ENCODE measurements around the gene GNA12. TPM values are rescaled to one million over a fixed set of nuclear protein-coding genes. Genes with fewer than 3 reads are reported as not detected.
A peak's percentile ranks its signal among the peaks of the same experiment; 100 is the strongest.

Gene GNA12
- total and polyA plus RNA-seq, 10 of the 15 experiments (the other 5 are each of a cell fraction or from before 2014, with no cell fraction given), result 1.9 to 51.8 (median 12.6) TPM

DNA sequence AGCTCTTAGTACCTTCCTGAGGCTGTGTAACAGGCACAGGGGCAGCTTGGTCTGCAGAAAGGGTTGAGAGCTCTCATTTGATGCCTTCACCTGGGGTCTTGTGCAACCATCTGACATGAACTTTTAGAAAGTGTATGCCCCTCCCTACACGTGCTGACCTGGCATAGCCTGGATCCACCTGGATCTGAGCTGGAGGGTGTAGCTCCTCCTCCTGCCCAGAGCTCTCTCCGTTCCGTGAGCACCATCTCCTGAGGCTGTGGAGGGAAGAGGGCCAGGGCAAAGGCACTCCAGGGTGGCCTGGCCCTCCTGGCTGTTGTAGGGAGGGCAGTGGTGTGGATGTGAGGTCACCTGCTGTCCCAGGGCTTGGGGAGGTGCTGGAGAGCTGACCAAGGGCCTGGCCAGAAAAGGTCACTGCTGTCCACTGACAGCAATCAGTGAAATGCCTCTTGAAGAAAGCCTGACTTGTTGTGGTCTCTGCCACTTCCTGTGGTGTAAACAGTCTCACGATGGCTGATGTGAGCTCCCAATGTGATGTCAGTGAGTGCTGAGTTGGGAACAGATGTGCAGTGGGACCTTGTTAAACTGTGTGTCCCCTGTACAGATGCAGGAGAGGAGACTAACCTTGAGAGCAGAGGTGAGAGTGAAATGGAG is 133.1 kb downstream of the GNA12 start (continued):
- TF ChIP-seq CREB1 (IDR thresholded peaks at IDR 0.05; ENCODE audit: low read depth), result 0 out of 2 replicates have a peak, but pooled peaks have one; percentile 41
- TF ChIP-seq SUPT20H (IDR thresholded peaks at IDR 0.05; ENCODE audit: borderline replicate concordance, control insufficient read depth, low read depth, low read length), result no peak
- 0 out of 2 replicates have a peak, but pooled peaks have one; percentile 68 for TF ChIP-seq GATAD2B (conservative IDR thresholded peaks at IDR 0.05; ENCODE audit: low read depth)
- no peak for TF ChIP-seq SP1 (IDR thresholded peaks at IDR 0.05; ENCODE audit: low read depth, low read length)
- TF ChIP-seq, protein P1, sequence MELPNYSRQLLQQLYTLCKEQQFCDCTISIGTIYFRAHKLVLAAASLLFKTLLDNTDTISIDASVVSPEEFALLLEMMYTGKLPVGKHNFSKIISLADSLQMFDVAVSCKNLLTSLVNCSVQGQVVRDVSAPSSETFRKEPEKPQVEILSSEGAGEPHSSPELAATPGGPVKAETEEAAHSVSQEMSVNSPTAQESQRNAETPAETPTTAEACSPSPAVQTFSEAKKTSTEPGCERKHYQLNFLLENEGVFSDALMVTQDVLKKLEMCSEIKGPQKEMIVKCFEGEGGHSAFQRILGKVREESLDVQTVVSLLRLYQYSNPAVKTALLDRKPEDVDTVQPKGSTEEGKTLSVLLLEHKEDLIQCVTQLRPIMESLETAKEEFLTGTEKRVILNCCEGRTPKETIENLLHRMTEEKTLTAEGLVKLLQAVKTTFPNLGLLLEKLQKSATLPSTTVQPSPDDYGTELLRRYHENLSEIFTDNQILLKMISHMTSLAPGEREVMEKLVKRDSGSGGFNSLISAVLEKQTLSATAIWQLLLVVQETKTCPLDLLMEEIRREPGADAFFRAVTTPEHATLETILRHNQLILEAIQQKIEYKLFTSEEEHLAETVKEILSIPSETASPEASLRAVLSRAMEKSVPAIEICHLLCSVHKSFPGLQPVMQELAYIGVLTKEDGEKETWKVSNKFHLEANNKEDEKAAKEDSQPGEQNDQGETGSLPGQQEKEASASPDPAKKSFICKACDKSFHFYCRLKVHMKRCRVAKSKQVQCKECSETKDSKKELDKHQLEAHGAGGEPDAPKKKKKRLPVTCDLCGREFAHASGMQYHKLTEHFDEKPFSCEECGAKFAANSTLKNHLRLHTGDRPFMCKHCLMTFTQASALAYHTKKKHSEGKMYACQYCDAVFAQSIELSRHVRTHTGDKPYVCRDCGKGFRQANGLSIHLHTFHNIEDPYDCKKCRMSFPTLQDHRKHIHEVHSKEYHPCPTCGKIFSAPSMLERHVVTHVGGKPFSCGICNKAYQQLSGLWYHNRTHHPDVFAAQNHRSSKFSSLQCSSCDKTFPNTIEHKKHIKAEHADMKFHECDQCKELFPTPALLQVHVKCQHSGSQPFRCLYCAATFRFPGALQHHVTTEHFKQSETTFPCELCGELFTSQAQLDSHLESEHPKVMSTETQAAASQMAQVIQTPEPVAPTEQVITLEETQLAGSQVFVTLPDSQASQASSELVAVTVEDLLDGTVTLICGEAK (IDR thresholded peaks at IDR 0.05; ENCODE audit: borderline replicate concordance), result no peak
- 0 out of 2 replicates have a peak, but pooled peaks have one; percentile 31 for TF ChIP-seq STAT1 (conservative IDR thresholded peaks at IDR 0.05)
- TF ChIP-seq TCF3 (IDR thresholded peaks at IDR 0.05; ENCODE audit: borderline replicate concordance, insufficient read depth, low read depth, low read length), result 0 out of 2 replicates have a peak, but pooled peaks have one; percentile 49
- peak; percentile 28; the same call in 1 of the 2 replicates for TF ChIP-seq CREM (IDR thresholded peaks at IDR 0.05; ENCODE audit: low read depth)
- TF ChIP-seq POU2F2 (IDR thresholded peaks at IDR 0.05; ENCODE audit: borderline replicate concordance, low read depth, low read length), result peak; percentile 55; the same call in 1 of the 3 replicates
- TF ChIP-seq LARP7 (IDR thresholded peaks at IDR 0.05), result peak; percentile 51
- no peak for TF ChIP-seq RCOR1 (conservative IDR thresholded peaks at IDR 0.05; ENCODE audit: low read depth, low read length)
- TF ChIP-seq ATF7 (IDR thresholded peaks at IDR 0.05; ENCODE audit: low read depth), result peak; percentile 82
- TF ChIP-seq, protein P2, sequence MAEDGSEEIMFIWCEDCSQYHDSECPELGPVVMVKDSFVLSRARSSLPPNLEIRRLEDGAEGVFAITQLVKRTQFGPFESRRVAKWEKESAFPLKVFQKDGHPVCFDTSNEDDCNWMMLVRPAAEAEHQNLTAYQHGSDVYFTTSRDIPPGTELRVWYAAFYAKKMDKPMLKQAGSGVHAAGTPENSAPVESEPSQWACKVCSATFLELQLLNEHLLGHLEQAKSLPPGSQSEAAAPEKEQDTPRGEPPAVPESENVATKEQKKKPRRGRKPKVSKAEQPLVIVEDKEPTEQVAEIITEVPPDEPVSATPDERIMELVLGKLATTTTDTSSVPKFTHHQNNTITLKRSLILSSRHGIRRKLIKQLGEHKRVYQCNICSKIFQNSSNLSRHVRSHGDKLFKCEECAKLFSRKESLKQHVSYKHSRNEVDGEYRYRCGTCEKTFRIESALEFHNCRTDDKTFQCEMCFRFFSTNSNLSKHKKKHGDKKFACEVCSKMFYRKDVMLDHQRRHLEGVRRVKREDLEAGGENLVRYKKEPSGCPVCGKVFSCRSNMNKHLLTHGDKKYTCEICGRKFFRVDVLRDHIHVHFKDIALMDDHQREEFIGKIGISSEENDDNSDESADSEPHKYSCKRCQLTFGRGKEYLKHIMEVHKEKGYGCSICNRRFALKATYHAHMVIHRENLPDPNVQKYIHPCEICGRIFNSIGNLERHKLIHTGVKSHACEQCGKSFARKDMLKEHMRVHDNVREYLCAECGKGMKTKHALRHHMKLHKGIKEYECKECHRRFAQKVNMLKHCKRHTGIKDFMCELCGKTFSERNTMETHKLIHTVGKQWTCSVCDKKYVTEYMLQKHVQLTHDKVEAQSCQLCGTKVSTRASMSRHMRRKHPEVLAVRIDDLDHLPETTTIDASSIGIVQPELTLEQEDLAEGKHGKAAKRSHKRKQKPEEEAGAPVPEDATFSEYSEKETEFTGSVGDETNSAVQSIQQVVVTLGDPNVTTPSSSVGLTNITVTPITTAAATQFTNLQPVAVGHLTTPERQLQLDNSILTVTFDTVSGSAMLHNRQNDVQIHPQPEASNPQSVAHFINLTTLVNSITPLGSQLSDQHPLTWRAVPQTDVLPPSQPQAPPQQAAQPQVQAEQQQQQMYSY (CRISPR knock-in tag; IDR thresholded peaks at IDR 0.05), result no peak
- TF ChIP-seq, protein P3, sequence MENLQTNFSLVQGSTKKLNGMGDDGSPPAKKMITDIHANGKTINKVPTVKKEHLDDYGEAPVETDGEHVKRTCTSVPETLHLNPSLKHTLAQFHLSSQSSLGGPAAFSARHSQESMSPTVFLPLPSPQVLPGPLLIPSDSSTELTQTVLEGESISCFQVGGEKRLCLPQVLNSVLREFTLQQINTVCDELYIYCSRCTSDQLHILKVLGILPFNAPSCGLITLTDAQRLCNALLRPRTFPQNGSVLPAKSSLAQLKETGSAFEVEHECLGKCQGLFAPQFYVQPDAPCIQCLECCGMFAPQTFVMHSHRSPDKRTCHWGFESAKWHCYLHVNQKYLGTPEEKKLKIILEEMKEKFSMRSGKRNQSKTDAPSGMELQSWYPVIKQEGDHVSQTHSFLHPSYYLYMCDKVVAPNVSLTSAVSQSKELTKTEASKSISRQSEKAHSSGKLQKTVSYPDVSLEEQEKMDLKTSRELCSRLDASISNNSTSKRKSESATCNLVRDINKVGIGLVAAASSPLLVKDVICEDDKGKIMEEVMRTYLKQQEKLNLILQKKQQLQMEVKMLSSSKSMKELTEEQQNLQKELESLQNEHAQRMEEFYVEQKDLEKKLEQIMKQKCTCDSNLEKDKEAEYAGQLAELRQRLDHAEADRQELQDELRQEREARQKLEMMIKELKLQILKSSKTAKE (IDR thresholded peaks at IDR 0.05; ENCODE audit: low read depth, poor library complexity, severe bottlenecking), result peak; percentile 49
- no peak for TF ChIP-seq HDAC6 (IDR thresholded peaks at IDR 0.05; ENCODE audit: unreplicated experiment)
- TF ChIP-seq ZZZ3 (IDR thresholded peaks at IDR 0.05; ENCODE audit: control insufficient read depth, insufficient read length, low read depth), result no peak
- TF ChIP-seq SREBF2 (IDR thresholded peaks at IDR 0.05; ENCODE audit: low read length), result no peak
- no peak for TF ChIP-seq ASH2L (IDR thresholded peaks at IDR 0.05; ENCODE audit: borderline replicate concordance, low read depth)
- TF ChIP-seq, protein P4, sequence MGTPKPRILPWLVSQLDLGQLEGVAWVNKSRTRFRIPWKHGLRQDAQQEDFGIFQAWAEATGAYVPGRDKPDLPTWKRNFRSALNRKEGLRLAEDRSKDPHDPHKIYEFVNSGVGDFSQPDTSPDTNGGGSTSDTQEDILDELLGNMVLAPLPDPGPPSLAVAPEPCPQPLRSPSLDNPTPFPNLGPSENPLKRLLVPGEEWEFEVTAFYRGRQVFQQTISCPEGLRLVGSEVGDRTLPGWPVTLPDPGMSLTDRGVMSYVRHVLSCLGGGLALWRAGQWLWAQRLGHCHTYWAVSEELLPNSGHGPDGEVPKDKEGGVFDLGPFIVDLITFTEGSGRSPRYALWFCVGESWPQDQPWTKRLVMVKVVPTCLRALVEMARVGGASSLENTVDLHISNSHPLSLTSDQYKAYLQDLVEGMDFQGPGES (IDR thresholded peaks at IDR 0.05), result no peak
- TF ChIP-seq NBN (IDR thresholded peaks at IDR 0.05), result peak; percentile 47; the same call in 1 of the 2 replicates
